ENCODE data around the gene TOX4.
A peak's percentile ranks its signal among the peaks of the same experiment; 100 is the strongest.

TOX4 gene

GRCh38 chr14:21455592-21455911 is 21.4 kb upstream of the TOX4 start:
- Histone ChIP-seq H3K79me2 (peaks cover 28% of the 10 kb centered on the region), H3K27ac (peak overlapping the region; percentile 90), H3K4me2 (ENCODE audit: low read length) (peak overlapping the region; percentile 59), H3K9ac (peak overlapping the region; percentile 50), H3K4me3 (ENCODE audit: low read depth, low read length) (peak overlapping the region; percentile 86), H2AFZ (peak overlapping the region; percentile 82), H3K27me3 (ENCODE audit: control insufficient read depth, insufficient read depth, low read length) (no peaks in the 10 kb centered on the region), H3K9me3 (ENCODE audit: control insufficient read depth, low read length) (no peaks in the 10 kb centered on the region), H3K4me1 (peaks cover 5% of the 10 kb centered on the region), H3K36me3 (ENCODE audit: control insufficient read depth, insufficient read depth, low read length) (no peaks in the 10 kb centered on the region)
- TF ChIP-seq, protein P1, sequence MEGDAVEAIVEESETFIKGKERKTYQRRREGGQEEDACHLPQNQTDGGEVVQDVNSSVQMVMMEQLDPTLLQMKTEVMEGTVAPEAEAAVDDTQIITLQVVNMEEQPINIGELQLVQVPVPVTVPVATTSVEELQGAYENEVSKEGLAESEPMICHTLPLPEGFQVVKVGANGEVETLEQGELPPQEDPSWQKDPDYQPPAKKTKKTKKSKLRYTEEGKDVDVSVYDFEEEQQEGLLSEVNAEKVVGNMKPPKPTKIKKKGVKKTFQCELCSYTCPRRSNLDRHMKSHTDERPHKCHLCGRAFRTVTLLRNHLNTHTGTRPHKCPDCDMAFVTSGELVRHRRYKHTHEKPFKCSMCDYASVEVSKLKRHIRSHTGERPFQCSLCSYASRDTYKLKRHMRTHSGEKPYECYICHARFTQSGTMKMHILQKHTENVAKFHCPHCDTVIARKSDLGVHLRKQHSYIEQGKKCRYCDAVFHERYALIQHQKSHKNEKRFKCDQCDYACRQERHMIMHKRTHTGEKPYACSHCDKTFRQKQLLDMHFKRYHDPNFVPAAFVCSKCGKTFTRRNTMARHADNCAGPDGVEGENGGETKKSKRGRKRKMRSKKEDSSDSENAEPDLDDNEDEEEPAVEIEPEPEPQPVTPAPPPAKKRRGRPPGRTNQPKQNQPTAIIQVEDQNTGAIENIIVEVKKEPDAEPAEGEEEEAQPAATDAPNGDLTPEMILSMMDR (IDR thresholded peaks at IDR 0.05) = no peak

DNA sequence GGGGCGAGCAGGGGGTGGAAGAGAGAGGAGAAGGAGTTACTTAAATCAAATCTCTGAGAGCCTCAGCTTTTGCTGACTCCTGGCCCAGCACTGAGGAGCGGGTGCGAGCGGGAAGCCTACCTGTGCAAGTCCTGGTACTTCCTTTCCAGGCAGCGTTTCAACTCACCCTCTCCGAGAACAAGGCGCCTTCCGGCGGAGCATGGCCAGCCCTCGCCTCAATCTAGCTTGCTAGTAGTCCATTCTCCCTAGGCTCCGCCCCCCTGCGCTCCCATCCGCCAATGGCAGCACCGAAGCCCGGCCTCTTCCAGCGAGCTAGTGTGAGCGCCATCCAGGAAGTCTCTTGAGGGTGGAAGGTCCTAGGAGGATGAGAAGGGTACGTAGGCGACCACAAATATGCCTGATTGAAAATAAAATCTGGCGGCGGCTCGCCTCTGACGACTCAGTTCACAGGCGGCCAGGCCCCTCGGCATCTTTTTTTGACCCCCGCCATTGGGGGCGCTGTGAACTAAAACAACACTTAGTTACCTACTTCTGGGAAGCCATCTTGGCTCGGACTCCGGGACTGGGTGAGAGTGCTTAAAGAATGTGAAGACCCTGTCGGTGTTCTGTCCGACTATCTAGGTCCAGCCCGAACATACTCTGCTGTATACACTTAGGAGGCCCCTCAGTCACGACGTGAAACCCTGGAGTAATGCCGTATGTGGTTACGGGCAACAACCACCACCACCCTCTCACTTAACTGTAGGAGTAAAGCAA is 20.9 kb upstream of the TOX4 start, which contains the start of gene CHD8:
TSS of gene CHD8 (minus strand) at position 212 of the 756 bp plus-strand sequence. CDS start 24,480 bp downstream, outside the sequence.
- Histone ChIP-seq H3K27me3 (ENCODE audit: control insufficient read depth, insufficient read depth, low read length) (no peaks in the 10 kb centered on the region), H3K79me2 (peaks cover 28% of the 10 kb centered on the region), H3K27ac (peak within 1 kb of the TSS; percentile 90), H3K36me3 (ENCODE audit: control insufficient read depth, insufficient read depth, low read length) (no peaks in the 10 kb centered on the region), H2AFZ (peak within 1 kb of the TSS; percentile 98), H3K4me2 (ENCODE audit: low read length) (peak within 1 kb of the TSS; percentile 100), H3K9me3 (ENCODE audit: control insufficient read depth, low read length) (no peaks in the 10 kb centered on the region), H3K4me1 (peaks cover 5% of the 10 kb centered on the region), H3K4me3 (ENCODE audit: low read depth, low read length) (peak within 1 kb of the TSS; percentile 86), H3K9ac (peak within 1 kb of the TSS; percentile 50)
- TF ChIP-seq, protein P1 (IDR thresholded peaks at IDR 0.05) = peak; percentile 77

DNA sequence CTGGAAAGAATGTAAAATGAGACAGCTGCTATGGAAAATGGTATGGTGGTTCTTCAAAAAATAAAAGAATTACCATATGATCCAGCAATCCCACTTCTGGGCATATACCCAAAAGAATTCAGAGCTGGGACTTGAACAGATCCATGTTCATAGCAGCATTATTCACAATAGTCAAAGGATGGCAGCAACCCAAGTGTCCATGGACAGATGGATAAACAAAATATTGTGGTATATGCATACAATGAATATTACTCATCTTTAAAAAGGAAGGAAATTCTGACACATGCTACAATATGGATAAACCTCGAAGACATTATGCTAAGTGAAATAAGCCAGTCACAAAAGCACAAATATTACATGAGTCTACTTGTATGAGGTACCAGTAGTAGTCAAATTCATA is 9.4 kb upstream of the TOX4 start:
- no peak overlapping the region for H2AFZ ChIP-seq
- no peaks in the 10 kb centered on the region for H3K79me2 ChIP-seq
- no peak overlapping the region for H3K9ac ChIP-seq
- no peaks in the 10 kb centered on the region for H3K4me1 ChIP-seq
- H3K9me3 ChIP-seq (ENCODE audit: control insufficient read depth, low read length) = no peaks in the 10 kb centered on the region
- H3K4me2 ChIP-seq (ENCODE audit: low read length) = no peak overlapping the region
- H3K36me3 ChIP-seq (ENCODE audit: control insufficient read depth, insufficient read depth, low read length) = no peaks in the 10 kb centered on the region
- H3K27ac ChIP-seq = no peak overlapping the region
- no peak overlapping the region for H3K4me3 ChIP-seq (ENCODE audit: low read depth, low read length)
- H3K27me3 ChIP-seq (ENCODE audit: control insufficient read depth, insufficient read depth, low read length) = no peaks in the 10 kb centered on the region
- TF ChIP-seq, protein P1 (IDR thresholded peaks at IDR 0.05) = no peak

GRCh38 chr14:21475767-21476522 is 1.1 kb upstream of the TOX4 start:
- Histone ChIP-seq H3K4me1 (peaks cover 8% of the 10 kb centered on the region), H3K4me2 (ENCODE audit: low read length) (peak overlapping the region; percentile 75), H3K27me3 (ENCODE audit: control insufficient read depth, insufficient read depth, low read length) (no peaks in the 10 kb centered on the region), H3K4me3 (ENCODE audit: low read depth, low read length) (peak overlapping the region; percentile 99), H3K36me3 (ENCODE audit: control insufficient read depth, insufficient read depth, low read length) (no peaks in the 10 kb centered on the region), H3K79me2 (peaks cover 16% of the 10 kb centered on the region), H2AFZ (peak overlapping the region; percentile 54), H3K27ac (peak overlapping the region; percentile 73), H3K9ac (no peak overlapping the region), H3K9me3 (ENCODE audit: control insufficient read depth, low read length) (no peaks in the 10 kb centered on the region)
- TF ChIP-seq, protein P1 (IDR thresholded peaks at IDR 0.05) = no peak
